ENCODE results near the gene LCN6. TPM values are rescaled to one million over a fixed set of nuclear protein-coding genes. Genes with fewer than 3 reads are reported as not detected.

Gene LCN6
- total RNA-seq, 1 experiment from 2014 or later = not detected

GRCh38 chr9:136738960-136739359 lies 9.4 kb downstream of the LCN6 start:
- no peak for ATAC-seq
- POLR2A ChIA-PET = no interaction called here

GRCh38 chr9:136735812-136736480 lies 12.4 kb downstream of the LCN6 start:
- ChIA-PET POLR2A (no interaction called here), CTCF (no interaction called here)
- no peak overlapping the region for H3K4me3 Mint-ChIP-seq
- no peaks in the 10 kb centered on the region for H3K27me3 Mint-ChIP-seq (ENCODE audit: low read depth)
- H3K27ac Mint-ChIP-seq = no peak overlapping the region
- no peaks in the 10 kb centered on the region for H3K36me3 Mint-ChIP-seq
- peaks cover 3% of the 10 kb centered on the region; the same call in 1 of the 2 replicates for H3K9me3 Mint-ChIP-seq
- no peak for DNase-seq (ENCODE audit: low spot score)
- peaks cover 4% of the 10 kb centered on the region; the same call in 1 of the 2 replicates for H3K4me1 Mint-ChIP-seq
- ATAC-seq = no peak
- TF ChIP-seq MLX (CRISPR knock-in tag; IDR thresholded peaks at IDR 0.05) = no peak
- TF ChIP-seq CREB1 (CRISPR knock-in tag; IDR thresholded peaks at IDR 0.05) = no peak
- no peak for TF ChIP-seq SP1 (CRISPR knock-in tag; conservative IDR thresholded peaks at IDR 0.05)
- no peak for TF ChIP-seq FOXJ3 (CRISPR knock-in tag; IDR thresholded peaks at IDR 0.05; ENCODE audit: borderline replicate concordance)
- no peak for TF ChIP-seq GABPB1 (CRISPR knock-in tag; IDR thresholded peaks at IDR 0.05)
- TF ChIP-seq MYBL2 (CRISPR knock-in tag; IDR thresholded peaks at IDR 0.05) = no peak
- no peak for TF ChIP-seq ZNF416 (CRISPR knock-in tag; IDR thresholded peaks at IDR 0.05)
- TF ChIP-seq SMAD4 (CRISPR knock-in tag; IDR thresholded peaks at IDR 0.05) = no peak
- no peak for TF ChIP-seq STAT6 (CRISPR knock-in tag; conservative IDR thresholded peaks at IDR 0.05; ENCODE audit: low read depth)
- TF ChIP-seq RELA (CRISPR knock-in tag; IDR thresholded peaks at IDR 0.05; ENCODE audit: borderline replicate concordance) = no peak
- no peak for TF ChIP-seq FOXK1 (CRISPR knock-in tag; IDR thresholded peaks at IDR 0.05)
- no peak for TF ChIP-seq TEAD1 (CRISPR knock-in tag; IDR thresholded peaks at IDR 0.05)
- TF ChIP-seq ZNF219 (CRISPR knock-in tag; IDR thresholded peaks at IDR 0.05; ENCODE audit: borderline replicate concordance) = no peak
- TF ChIP-seq ZBTB43 (CRISPR knock-in tag; IDR thresholded peaks at IDR 0.05) = no peak
- TF ChIP-seq NR1H2 (CRISPR knock-in tag; IDR thresholded peaks at IDR 0.05) = no peak
- no peak for TF ChIP-seq ZNF423 (CRISPR knock-in tag; IDR thresholded peaks at IDR 0.05)

More at GRCh38 chr9:136738960-136739359, 9.4 kb downstream of the LCN6 start:
- no peak overlapping the region for H3K4me3 Mint-ChIP-seq
- H3K27me3 Mint-ChIP-seq (ENCODE audit: low read depth) = no peaks in the 10 kb centered on the region
- no peaks in the 10 kb centered on the region for H3K36me3 Mint-ChIP-seq
- TF ChIP-seq ZNF121 (CRISPR knock-in tag; IDR thresholded peaks at IDR 0.05) = no peak
- no peak for TF ChIP-seq E2F1 (CRISPR knock-in tag; IDR thresholded peaks at IDR 0.05)
- no peak for TF ChIP-seq NFATC4 (CRISPR knock-in tag; IDR thresholded peaks at IDR 0.05)
- no peak for TF ChIP-seq FOXP4 (CRISPR knock-in tag; IDR thresholded peaks at IDR 0.05)
- TF ChIP-seq RELA (CRISPR knock-in tag; IDR thresholded peaks at IDR 0.05; ENCODE audit: borderline replicate concordance) = no peak
- TF ChIP-seq FOXK1 (CRISPR knock-in tag; IDR thresholded peaks at IDR 0.05) = no peak
- peaks cover 3% of the 10 kb centered on the region; the same call in 1 of the 2 replicates for H3K9me3 Mint-ChIP-seq
- no peak for DNase-seq (ENCODE audit: low spot score)
- H3K27ac Mint-ChIP-seq = no peak overlapping the region; the same call in 1 of the 2 replicates
- H3K4me1 Mint-ChIP-seq = no peaks in the 10 kb centered on the region; the same call in none of the 2 replicates
- CTCF ChIA-PET = no interaction called here

Measured in WTC11 (cell line).